Superior temporal gyrus (tissue), 1 donor: Measurements from ENCODE around the gene MRPS26.
"Not testable (repeated sequence)": the region's sequence is repeated elsewhere in the genome, so short reads cannot be mapped to it uniquely, and the experiment has no call there.

ENCODE experiments used
- DNase-seq: peaks from one replicate; pipeline ENCODE4 v3.0.0-alpha.2; 2016; ENCODE audit errors: extremely low spot score

The MRPS26 gene

GRCh38 chr20:3045816-3046676 is at the start of gene MRPS26:
MRPS26 (plus strand) TSS chr20:3046052; CDS start chr20:3046069, 17 bp downstream.
- peak; percentile 88 for DNase-seq

- no peak for DNase-seq
Measured at GRCh38 chr20:2998728-2999127, 47.1 kb upstream of the MRPS26 start.

- DNase-seq: peak; percentile 90
Measured at GRCh38 chr20:3000852-3001523, 44.9 kb upstream of the MRPS26 start.

- no peak for DNase-seq
Measured at GRCh38 chr20:3003416-3003815, 42.4 kb upstream of the MRPS26 start.

- no peak for DNase-seq
Measured at GRCh38 chr20:3010985-3011723, 34.7 kb upstream of the MRPS26 start.

- no peak for DNase-seq
Measured at GRCh38 chr20:3011752-3012151, 34.1 kb upstream of the MRPS26 start.

GRCh38 chr20:3013771-3014170 is 32.1 kb upstream of the MRPS26 start:
- DNase-seq: no peak

- DNase-seq: no peak
Measured at GRCh38 chr20:3014179-3014578, 31.7 kb upstream of the MRPS26 start.

GRCh38 chr20:3014662-3015061 is 31.2 kb upstream of the MRPS26 start:
- no peak for DNase-seq

- not testable (repeated sequence) for DNase-seq
Measured at GRCh38 chr20:3015302-3015701, 30.6 kb upstream of the MRPS26 start.

GRCh38 chr20:3021327-3021726 is 24.5 kb upstream of the MRPS26 start:
- no peak for DNase-seq

GRCh38 chr20:3021777-3022176 is 24.1 kb upstream of the MRPS26 start:
- no peak for DNase-seq

- DNase-seq: not testable (repeated sequence)
Measured at GRCh38 chr20:3022559-3023490, 23.0 kb upstream of the MRPS26 start.

- DNase-seq: no peak
Measured at GRCh38 chr20:3027987-3028386, 17.9 kb upstream of the MRPS26 start.

GRCh38 chr20:3031524-3032147 is 14.2 kb upstream of the MRPS26 start:
- no peak for DNase-seq

GRCh38 chr20:3032624-3033023 is 13.2 kb upstream of the MRPS26 start:
- DNase-seq: no peak

GRCh38 chr20:3037654-3038053 is 8.2 kb upstream of the MRPS26 start:
- no peak for DNase-seq

- no peak for DNase-seq
Measured at GRCh38 chr20:3038454-3038853, 7.4 kb upstream of the MRPS26 start.

GRCh38 chr20:3039426-3039825 is 6.4 kb upstream of the MRPS26 start:
- no peak for DNase-seq

- no peak for DNase-seq
Measured at GRCh38 chr20:3040086-3040485, 5.8 kb upstream of the MRPS26 start.
